Keratinocyte (primary cell): Measurements from ENCODE around the gene CDH13. TPM values are rescaled to one million over a fixed set of nuclear protein-coding genes. Genes with fewer than 3 reads are reported as not detected.

ENCODE experiments used
- DNase-seq: peaks from one replicate; pipeline ENCODE4 v3.0.0-alpha.2; 2011; ENCODE audit warnings: low read depth, missing footprints, low spot score
- FAIRE-seq: peaks from 2 replicates; lab custom pipeline; 2011; peaks lifted over from hg19 to GRCh38; lab: Jason Lieb, UNC
- H2AFZ ChIP-seq: 2 replicates; pipeline ENCODE4 v1.6.0; 2012; ENCODE audit warnings: low read length, control low read depth, inconsistent platforms; ENCODE audit not compliant: control insufficient read depth
- H3K27ac ChIP-seq: 2 replicates; pipeline ENCODE4 v1.5.1; 2011; ENCODE audit warnings: low read length; ENCODE audit not compliant: control insufficient read depth, insufficient read depth
- H3K27me3 ChIP-seq: 3 replicates; pipeline ENCODE4 v1.6.0; 2011; ENCODE audit warnings: low read length; ENCODE audit not compliant: control insufficient read depth, insufficient read depth; ENCODE audit errors: extremely low read depth
- H3K36me3 ChIP-seq, 2 experiments: 2 replicates in 1 of 2; 3 replicates in 1 of 2; pipeline ENCODE4 v1.5.1; 2011; ENCODE audit warnings: low read length in 2 of 2, mild to moderate bottlenecking in 1 of 2; ENCODE audit not compliant: control insufficient read depth in 2 of 2, insufficient read depth in 2 of 2; ENCODE audit errors: extremely low read depth in 1 of 2
- H3K4me1 ChIP-seq: 3 replicates; pipeline ENCODE4 v1.5.1; 2011; ENCODE audit warnings: low read length; ENCODE audit not compliant: control insufficient read depth, insufficient read depth; ENCODE audit errors: extremely low read depth
- H3K4me2 ChIP-seq: 3 replicates; pipeline ENCODE4 v1.6.0; 2011; ENCODE audit warnings: low read depth, low read length; ENCODE audit not compliant: control insufficient read depth, insufficient read depth; ENCODE audit errors: extremely low read depth
- H3K4me3 ChIP-seq, 3 experiments: fragments of 200-600 bp in 1 of 3; sonication (generic) in 1 of 3; 2 replicates in 2 of 3; 3 replicates in 1 of 3; pipeline ENCODE4 v1.5.1; 2011 to 2016; ENCODE audit warnings: low read length in 3 of 3, mild to moderate bottlenecking in 3 of 3, control low read depth in 2 of 3, inconsistent platforms in 1 of 3, low read depth in 1 of 3, mixed read lengths in 1 of 3, mixed run types in 1 of 3, moderate library complexity in 1 of 3; ENCODE audit not compliant: control insufficient read depth in 2 of 3, insufficient read depth in 2 of 3; ENCODE audit errors: extremely low read depth in 1 of 3
- H3K79me2 ChIP-seq: 2 replicates; pipeline ENCODE4 v1.6.0; 2012; ENCODE audit warnings: low read length; ENCODE audit not compliant: control insufficient read depth, insufficient read depth
- H3K9ac ChIP-seq: 3 replicates; pipeline ENCODE4 v1.6.0; 2011; ENCODE audit warnings: low read length; ENCODE audit not compliant: control insufficient read depth, insufficient read depth; ENCODE audit errors: extremely low read depth
- H3K9me1 ChIP-seq: 3 replicates; pipeline ENCODE4 v1.6.0; 2011; ENCODE audit warnings: low read length; ENCODE audit not compliant: control insufficient read depth, insufficient read depth; ENCODE audit errors: extremely low read depth
- H3K9me3 ChIP-seq: 2 replicates; pipeline ENCODE4 v1.5.1; 2012; ENCODE audit warnings: low read depth, low read length; ENCODE audit not compliant: control insufficient read depth
- H4K20me1 ChIP-seq: 3 replicates; pipeline ENCODE4 v1.6.0; 2011; ENCODE audit warnings: low read length; ENCODE audit not compliant: control insufficient read depth, insufficient read depth; ENCODE audit errors: extremely low read depth
- EZH2 ChIP-seq: IDR thresholded peaks from one replicate; pipeline ENCODE4 v1.6.1; 2012; ENCODE audit warnings: inconsistent platforms, mild to moderate bottlenecking, low read length, moderate library complexity
- dilution Hi-C: fragments of 300-500 bp; cut with MboI; formaldehyde crosslinking; loops from one replicate; pipeline ENCODE4 v1.7.0; 2020; ENCODE audit warnings: low sequenced_read_pairs; ENCODE audit not compliant: extremely low pct_ligation_motif_present
- polyA plus RNA-seq, 5 experiments: library from polyadenylated mRNA; depleted of rRNA in 3 of 5; stranded (reverse) in 3 of 5; stranded (forward) in 1 of 5; unstranded in 1 of 5; fragments of >200 nt; gene quantifications; 1 replicate in 1 of 5; 2 replicates in 3 of 5; 3 replicates in 1 of 5; pipeline versions ENCODE4 v1.2.1 to v1.2.3, GENCODE V29; 2011 to 2012; ENCODE audit warnings: missing spikeins in 2 of 5, low read depth in 1 of 5, low replicate concordance in 1 of 5
- TF ChIP-seq, protein P1 (sequence below), 3 experiments: IDR thresholded peaks in 1 of 3; conservative IDR thresholded peaks in 1 of 3; optimal IDR thresholded peaks in 1 of 3; 2 replicates in 2 of 3; 3 replicates in 1 of 3; pipeline versions ENCODE3 to v1.5.1; 2011; ENCODE audit warnings: low read length in 3 of 3, mild to moderate bottlenecking in 3 of 3, moderate library complexity in 2 of 3, control low read depth in 1 of 3, inconsistent platforms in 1 of 3; ENCODE audit not compliant: insufficient read depth in 2 of 3; ENCODE audit errors: extremely low read depth in 1 of 3

Gene CDH13
- polyA plus RNA-seq, 1 donor (not counting 4 experiments of a cell fraction or from before 2014, with no cell fraction given), result 111 TPM

DNA sequence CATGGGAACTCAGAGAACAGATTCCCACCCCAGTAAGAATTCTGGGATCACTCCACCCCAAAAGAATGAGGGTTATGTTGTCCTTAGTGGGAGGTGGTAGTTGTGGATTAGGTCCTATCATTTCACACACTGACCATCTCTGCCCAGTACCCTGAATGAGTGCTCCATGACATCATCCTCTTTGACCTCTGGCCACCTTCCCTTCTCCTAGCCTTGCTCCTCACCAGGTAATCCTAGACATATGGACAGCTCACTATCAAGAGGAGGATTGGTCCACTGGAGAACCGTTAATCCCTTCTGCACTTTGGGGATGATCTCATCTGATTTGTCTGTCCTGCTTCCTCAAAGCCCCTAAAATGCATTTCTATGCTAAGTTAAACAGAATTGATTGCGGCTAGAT is 642.8 kb downstream of the CDH13 start:
- no peak overlapping the region for H2AFZ ChIP-seq
- peaks cover 0 to 3% of the 10 kb centered on the region in 2 experiments for H3K36me3 ChIP-seq
- H3K9ac ChIP-seq, result no peak overlapping the region
- no peaks in the 10 kb centered on the region for H3K4me1 ChIP-seq
- TF ChIP-seq EZH2, result no peak
- TF ChIP-seq, protein P1, sequence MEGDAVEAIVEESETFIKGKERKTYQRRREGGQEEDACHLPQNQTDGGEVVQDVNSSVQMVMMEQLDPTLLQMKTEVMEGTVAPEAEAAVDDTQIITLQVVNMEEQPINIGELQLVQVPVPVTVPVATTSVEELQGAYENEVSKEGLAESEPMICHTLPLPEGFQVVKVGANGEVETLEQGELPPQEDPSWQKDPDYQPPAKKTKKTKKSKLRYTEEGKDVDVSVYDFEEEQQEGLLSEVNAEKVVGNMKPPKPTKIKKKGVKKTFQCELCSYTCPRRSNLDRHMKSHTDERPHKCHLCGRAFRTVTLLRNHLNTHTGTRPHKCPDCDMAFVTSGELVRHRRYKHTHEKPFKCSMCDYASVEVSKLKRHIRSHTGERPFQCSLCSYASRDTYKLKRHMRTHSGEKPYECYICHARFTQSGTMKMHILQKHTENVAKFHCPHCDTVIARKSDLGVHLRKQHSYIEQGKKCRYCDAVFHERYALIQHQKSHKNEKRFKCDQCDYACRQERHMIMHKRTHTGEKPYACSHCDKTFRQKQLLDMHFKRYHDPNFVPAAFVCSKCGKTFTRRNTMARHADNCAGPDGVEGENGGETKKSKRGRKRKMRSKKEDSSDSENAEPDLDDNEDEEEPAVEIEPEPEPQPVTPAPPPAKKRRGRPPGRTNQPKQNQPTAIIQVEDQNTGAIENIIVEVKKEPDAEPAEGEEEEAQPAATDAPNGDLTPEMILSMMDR (optimal IDR thresholded peaks at IDR 0.05 in 1 of 3, IDR thresholded peaks at IDR 0.05 in 1 of 3, conservative IDR thresholded peaks at IDR 0.05 in 1 of 3; ENCODE audit: extremely low read depth in 1 of 3, insufficient read depth in 2 of 3, low read length in 3 of 3), result no peak
- no peaks in the 10 kb centered on the region for H3K27me3 ChIP-seq
- DNase-seq (no peak), FAIRE-seq (no peak)
- H3K79me2 ChIP-seq, result no peaks in the 10 kb centered on the region
- H3K4me3 ChIP-seq, result no peak overlapping the region
- dilution Hi-C loops, result no loop called here
- no peak overlapping the region for H3K27ac ChIP-seq
- H4K20me1 ChIP-seq, result no peaks in the 10 kb centered on the region
- no peaks in the 10 kb centered on the region for H3K9me3 ChIP-seq
- no peak overlapping the region for H3K4me2 ChIP-seq
- H3K9me1 ChIP-seq, result no peaks in the 10 kb centered on the region

DNA sequence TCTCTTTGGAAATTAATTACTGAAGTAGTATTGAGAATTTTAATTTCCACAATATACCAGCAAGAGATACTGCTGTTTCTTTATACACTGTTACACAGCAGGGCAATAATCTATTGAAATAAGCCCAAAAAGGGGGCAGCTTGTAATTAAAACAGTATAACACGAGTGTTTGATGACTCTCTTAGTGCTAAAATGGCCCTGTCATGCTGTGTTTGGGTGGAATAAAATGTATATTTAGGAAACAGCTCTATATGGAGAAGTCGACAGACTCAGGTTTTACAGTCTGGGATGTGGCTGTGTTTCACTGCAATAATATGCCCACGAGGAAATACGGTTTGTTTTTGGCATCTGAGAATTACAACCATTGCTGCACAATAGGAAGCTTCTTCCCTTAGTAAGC is 643.3 kb downstream of the CDH13 start:
- H3K9me1 ChIP-seq, result no peaks in the 10 kb centered on the region
- dilution Hi-C loops, result no loop called here
- TF ChIP-seq, protein P1 (optimal IDR thresholded peaks at IDR 0.05 in 1 of 3, IDR thresholded peaks at IDR 0.05 in 1 of 3, conservative IDR thresholded peaks at IDR 0.05 in 1 of 3; ENCODE audit: extremely low read depth in 1 of 3, insufficient read depth in 2 of 3, low read length in 3 of 3), result no peak
- no peak for TF ChIP-seq EZH2
- no peaks in the 10 kb centered on the region for H3K79me2 ChIP-seq
- FAIRE-seq (no peak), DNase-seq (no peak)
- H4K20me1 ChIP-seq, result no peaks in the 10 kb centered on the region
- H3K9ac ChIP-seq, result no peak overlapping the region
- no peaks in the 10 kb centered on the region for H3K27me3 ChIP-seq
- H3K36me3 ChIP-seq, result peaks cover 0 to 3% of the 10 kb centered on the region in 2 experiments
- no peak overlapping the region for H3K27ac ChIP-seq
- H3K9me3 ChIP-seq, result no peaks in the 10 kb centered on the region
- no peak overlapping the region for H3K4me3 ChIP-seq
- H3K4me2 ChIP-seq, result no peak overlapping the region
- H3K4me1 ChIP-seq, result no peaks in the 10 kb centered on the region
- H2AFZ ChIP-seq, result no peak overlapping the region
